NCI-H146 (cell line): ENCODE measurements around the gene ING2.
"Not testable (repeated sequence)": the region's sequence is repeated elsewhere in the genome, so short reads cannot be mapped to it uniquely, and the experiment has no call there.

Experiments
- DNase-seq: peaks from one replicate; lab custom pipeline; 2025; lab: John Stamatoyannopoulos, UW

ING2 gene, protein sequence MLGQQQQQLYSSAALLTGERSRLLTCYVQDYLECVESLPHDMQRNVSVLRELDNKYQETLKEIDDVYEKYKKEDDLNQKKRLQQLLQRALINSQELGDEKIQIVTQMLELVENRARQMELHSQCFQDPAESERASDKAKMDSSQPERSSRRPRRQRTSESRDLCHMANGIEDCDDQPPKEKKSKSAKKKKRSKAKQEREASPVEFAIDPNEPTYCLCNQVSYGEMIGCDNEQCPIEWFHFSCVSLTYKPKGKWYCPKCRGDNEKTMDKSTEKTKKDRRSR

GRCh38 chr4:183504930-183505610 is at the start of gene ING2:
Gene ING2 (plus strand): TSS chr4:183505058. CDS start chr4:183505196, 138 bp downstream.
- peak; percentile 88 for DNase-seq

- no peak for DNase-seq
These were observed 49.2 kb upstream of the ING2 start for GRCh38 chr4:183455431-183456195.

DNA sequence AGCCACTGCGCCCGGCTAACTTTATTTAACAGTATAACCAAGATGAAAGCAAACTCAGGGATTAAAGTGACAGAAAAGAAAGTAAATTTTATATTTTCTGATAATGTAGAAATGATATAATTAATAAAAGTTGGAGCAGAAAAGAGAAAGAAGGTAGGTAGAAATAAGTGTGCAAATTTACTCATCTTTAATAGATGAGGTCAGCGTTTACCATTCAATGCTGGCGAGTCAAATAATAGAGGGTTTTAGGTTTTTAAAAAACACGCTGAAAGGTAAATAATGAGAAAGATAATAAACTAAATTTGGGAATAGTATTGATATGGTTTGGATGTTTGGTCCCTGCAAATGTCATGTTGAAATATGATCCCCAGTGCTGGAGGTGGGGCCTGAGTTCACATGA is 46.9 kb upstream of the ING2 start:
- DNase-seq, result no peak

DNA sequence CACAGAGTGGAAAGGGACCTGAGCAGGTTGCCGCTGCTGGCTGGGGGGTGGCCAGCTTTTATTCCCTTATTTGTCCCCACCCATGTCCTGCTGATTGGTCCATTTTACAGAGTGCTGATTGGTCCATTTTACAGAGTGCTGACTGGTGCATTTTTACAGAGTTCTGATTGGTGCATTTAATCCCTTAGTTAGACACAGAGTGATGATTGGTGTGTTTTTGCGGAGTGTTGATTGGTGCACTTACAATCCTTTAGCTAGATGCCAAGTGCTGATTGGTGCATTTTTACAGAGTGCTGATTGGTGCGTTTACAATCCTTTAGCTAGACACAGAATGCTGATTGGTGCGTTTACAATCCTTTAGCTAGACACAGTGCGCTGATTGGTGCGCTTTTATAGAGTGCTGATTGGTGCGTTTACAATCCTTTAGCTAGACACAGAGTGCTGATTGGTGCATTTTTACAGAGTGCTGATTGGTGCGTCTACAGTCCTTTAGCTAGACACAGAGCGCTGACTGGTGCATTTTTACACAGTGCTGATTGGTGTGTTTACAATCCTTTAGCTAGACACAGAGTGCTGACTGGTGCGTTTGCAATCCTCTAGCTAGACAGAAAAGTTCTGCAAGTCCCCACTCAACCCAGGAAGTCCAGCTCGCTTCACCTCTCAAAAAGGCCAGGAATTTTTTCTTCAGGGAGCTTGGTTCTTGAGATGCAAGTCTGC is 40.8 kb upstream of the ING2 start:
- DNase-seq, result not testable (repeated sequence)

DNA sequence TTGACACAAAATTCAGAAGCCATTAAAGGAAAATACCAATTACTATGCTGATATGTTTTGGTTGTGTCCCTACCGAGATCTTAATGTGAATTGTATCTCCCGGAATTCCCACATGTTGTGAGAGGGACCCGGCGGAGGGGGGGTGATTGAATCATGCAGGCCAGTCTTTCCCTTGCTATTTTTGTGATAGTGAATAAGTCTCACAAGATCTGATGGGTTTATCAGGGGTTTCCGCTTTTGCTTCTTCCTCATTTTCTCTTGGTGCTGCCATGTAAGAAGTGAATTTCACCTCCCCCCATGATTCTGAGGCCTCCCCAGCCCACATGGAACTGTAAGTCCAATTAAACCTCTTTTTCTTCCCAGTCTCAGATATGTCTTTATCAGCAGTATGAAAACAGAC is 39.0 kb upstream of the ING2 start:
- not testable (repeated sequence) for DNase-seq

- no peak for DNase-seq
These were observed 37.6 kb upstream of the ING2 start for GRCh38 chr4:183467246-183467645.

DNA sequence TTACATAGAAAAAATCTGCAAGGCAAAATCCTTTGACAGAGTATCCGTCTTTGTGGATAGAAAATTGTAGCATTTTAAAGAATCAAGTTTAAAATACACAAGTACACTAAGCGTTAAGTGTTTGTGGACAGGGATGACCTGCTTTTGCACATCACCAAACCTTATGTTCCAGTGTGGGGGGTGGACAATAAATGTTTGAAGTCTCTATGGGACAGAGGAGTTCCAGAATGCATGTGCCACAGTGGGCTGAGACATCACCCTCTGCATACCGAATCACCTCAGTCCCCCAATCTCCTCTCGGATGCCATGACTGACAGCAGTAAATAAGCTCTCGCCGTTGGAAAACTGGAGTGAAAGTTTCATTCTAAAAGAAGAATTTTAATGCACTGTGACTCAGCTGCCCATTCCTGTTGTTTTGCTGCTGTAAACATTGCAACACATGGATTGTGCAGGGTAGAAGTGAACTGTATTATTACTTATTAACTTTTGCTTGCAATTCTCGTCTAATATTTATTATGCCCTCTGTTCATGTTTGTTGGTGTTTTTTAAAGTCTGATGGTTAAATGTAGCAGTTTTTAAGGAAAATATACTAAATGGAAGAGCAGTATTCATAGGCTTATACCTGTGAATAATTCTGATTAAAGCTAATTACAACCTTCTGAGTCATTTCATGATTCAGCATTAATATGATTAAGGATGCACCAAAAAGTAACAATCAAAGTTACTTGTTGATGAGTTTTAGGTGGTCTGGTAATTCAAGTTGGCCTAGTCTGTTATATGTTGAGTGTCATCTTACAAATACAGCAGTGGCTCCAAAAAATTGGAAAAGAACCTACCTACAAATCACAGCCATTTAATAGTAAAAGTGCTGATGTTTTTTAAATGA is 36.4 kb upstream of the ING2 start:
- DNase-seq, result no peak

DNA sequence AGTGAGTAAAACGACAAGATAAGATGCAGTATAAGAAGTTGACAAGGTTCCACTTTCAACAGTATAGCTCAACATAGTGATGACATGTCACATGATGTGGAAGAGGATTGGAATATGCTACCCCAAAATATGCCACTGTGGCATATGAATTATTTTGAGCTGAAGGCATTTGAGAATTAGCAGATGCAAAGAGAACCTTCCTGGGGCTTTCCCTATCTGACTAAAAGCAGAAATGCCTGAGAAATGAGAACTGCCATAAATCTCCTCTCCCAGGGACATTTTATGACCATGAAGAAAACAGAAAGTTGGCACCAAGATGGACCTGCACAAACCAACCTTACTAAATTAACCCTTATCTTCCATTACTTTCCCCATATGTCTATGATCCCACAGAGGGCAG is 35.6 kb upstream of the ING2 start:
- DNase-seq, result no peak

DNA sequence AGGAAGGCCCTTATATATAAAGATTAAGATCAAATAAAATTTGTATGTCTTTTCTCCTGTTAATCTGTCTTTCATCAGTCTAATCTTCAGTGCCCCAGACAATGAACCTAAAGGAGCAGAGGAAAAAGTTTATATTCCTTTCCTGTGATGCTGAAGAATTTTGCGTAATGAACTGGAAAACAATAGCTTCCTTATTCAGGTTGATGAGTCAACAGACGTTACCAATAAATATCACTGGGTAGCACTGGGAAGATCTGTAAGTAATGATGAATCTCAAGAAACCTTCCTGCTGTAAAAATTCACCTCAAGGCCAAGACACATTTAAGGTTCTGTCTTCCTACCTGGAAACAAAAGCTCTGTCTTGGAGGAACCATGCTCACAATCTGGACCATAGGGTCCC is 34.9 kb upstream of the ING2 start:
- DNase-seq, result no peak

DNA sequence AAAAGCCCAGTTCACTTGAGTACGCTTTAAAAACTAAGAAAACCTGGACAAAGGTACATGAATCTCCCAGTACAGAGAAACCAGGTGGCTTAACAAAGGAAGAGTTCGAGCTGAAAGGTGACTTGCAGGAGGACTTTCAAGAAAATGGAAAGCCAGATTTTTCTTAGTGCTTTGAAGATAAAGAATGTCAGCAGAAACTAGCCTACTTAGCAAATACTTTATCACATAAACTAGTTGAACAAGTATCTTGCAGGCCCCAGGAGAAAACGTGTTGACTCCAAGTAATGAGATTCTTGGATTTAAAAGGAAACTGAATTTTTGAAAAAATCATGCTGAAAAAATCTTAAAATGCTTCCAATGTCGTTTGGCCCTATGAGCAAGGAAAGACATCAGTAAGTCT is 34.0 kb upstream of the ING2 start:
- no peak for DNase-seq

GRCh38 chr4:183471946-183472708 is 32.7 kb upstream of the ING2 start:
- DNase-seq, result peak; percentile 72

DNA sequence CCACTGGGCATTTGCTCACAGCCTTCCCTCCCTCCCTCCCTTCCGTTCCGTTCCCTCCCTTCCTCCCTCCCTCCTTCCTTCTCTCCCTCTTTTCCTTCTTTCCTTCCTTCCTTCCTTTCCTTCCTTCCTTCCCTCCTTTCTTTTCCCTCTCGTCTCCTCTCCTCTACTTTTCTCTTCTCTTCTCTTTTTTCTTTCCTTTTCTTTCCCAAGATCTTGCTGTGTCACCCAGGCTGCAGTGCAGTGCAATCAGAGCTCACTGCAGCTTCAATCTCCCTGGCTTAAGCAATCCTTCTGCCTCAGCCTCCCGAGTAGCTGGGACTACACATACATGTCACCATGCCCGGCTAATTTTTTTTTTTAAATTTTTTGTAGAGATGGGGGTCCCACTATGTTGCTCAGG is 26.7 kb upstream of the ING2 start:
- no peak for DNase-seq

GRCh38 chr4:183478926-183479325 is 25.9 kb upstream of the ING2 start:
- no peak for DNase-seq

- DNase-seq, result not testable (repeated sequence)
These were observed 22.3 kb upstream of the ING2 start for GRCh38 chr4:183482515-183483095.

- no peak for DNase-seq
These were observed 20.9 kb upstream of the ING2 start for GRCh38 chr4:183483997-183484396.

GRCh38 chr4:183485411-183486160 is 19.3 kb upstream of the ING2 start:
- DNase-seq, result no peak

GRCh38 chr4:183492791-183493222 is 12.1 kb upstream of the ING2 start:
- DNase-seq, result no peak

DNA sequence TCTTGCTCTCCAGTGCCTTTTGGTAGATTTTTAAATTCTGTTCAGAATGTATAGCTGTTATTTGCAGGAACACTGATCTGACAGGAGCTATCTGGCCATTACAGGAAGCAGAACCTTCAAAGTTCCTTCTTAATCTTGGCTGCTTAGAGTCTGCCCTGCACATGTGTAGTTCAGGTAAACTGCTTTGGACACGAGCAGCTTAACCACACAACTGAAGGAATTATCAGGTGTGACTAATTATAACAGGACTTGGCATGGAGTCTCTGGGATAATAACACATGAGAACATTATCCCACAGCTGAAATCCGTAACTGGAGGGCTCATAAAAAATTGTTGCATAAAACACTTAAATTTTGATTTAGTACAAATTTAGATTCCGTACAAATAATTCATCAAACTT is 11.6 kb upstream of the ING2 start:
- DNase-seq, result no peak

DNA sequence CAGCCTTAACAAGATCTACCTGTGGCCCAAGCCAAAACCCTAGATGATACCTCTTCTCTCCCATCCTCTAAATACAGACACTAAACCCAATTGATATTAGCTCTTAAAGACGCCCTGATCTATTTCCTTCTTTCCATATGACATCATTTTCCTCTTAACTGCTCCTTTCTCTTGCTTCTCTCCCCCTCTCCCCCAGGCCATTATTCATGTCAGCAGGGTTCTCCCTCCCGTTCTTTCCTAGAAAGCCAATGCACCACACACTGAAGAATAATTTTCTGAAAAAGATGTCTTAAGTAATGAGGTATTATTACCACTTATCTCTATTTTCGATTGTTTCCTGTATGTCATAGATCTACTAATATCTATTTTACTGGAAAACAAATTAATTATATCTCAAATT is 9.7 kb upstream of the ING2 start:
- DNase-seq, result no peak
